Thoracic aorta (tissue), 2 donors: Measurements from ENCODE around the gene HMOX2. TPM values are rescaled to one million over a fixed set of nuclear protein-coding genes. Genes with fewer than 3 reads are reported as not detected.

Experiments used
- ATAC-seq: fragments of 150-250 bp; one replicate; pipeline ENCODE4 v1.8.0; 2017; ENCODE audit warnings: low read depth; ENCODE audit not compliant: insufficient number of reproducible peaks, low FRiP score
- DNase-seq: peaks from one replicate; pipeline ENCODE4 v3.0.0-alpha.2; 2020; ENCODE audit warnings: low spot score
- H3K27ac ChIP-seq, 2 donors: fragments of 200-600 bp; sonication (generic); 1 replicate in 1 of 2; 2 replicates in 1 of 2; pipeline ENCODE4 v1.5.1; 2016; ENCODE audit warnings: mild to moderate bottlenecking in 2 of 2, moderate library complexity in 2 of 2
- H3K27me3 ChIP-seq: fragments of 200-600 bp; sonication (generic); replicated peaks from 2 replicates; pipeline ENCODE4 v1.6.0; 2016; ENCODE audit warnings: mild to moderate bottlenecking; ENCODE audit not compliant: insufficient read depth
- H3K36me3 ChIP-seq: fragments of 200-600 bp; sonication (generic); one replicate; pipeline ENCODE4 v1.5.1; 2016
- H3K4me1 ChIP-seq, 2 donors: fragments of 200-600 bp; sonication (generic); 1 replicate in 1 of 2; 2 replicates in 1 of 2; pipeline versions ENCODE4 v1.5.1 to v1.6.0; 2016; ENCODE audit warnings: low read depth in 2 of 2, mild to moderate bottlenecking in 1 of 2; ENCODE audit not compliant: control insufficient read depth in 1 of 2
- H3K4me3 ChIP-seq: fragments of 200-600 bp; sonication (generic); 2 replicates; pipeline ENCODE4 v1.5.1; 2016; ENCODE audit warnings: mild to moderate bottlenecking
- H3K9me3 ChIP-seq: fragments of 200-600 bp; sonication (generic); 2 replicates; pipeline ENCODE4 v1.5.1; 2016
- CTCF ChIP-seq: fragments of 200-600 bp; sonication (generic); IDR thresholded peaks from one replicate; pipeline ENCODE4 v1.5.1; 2019; ENCODE audit warnings: antibody characterized with exemption
- total RNA-seq, 2 donors: library from RNA; depleted of rRNA; stranded (reverse); fragments of >200 nt; gene quantifications; one replicate each; pipeline versions ENCODE4 v1.1.0 to v1.2.3, GENCODE V29; 2016

HMOX2 gene
- total RNA-seq, 2 donors from 2014 or later: 35.3 to 43.5 TPM

GRCh38 chr16:4525069-4525468, 48.9 kb downstream of the HMOX2 start:
- ATAC-seq: no peak
- no peaks in the 10 kb centered on the region for H3K9me3 ChIP-seq
- no peak for DNase-seq
- H3K27ac ChIP-seq: no peak overlapping the region
- no peaks in the 10 kb centered on the region for H3K36me3 ChIP-seq
- H3K27me3 ChIP-seq: no peaks in the 10 kb centered on the region
- no peak overlapping the region for H3K4me3 ChIP-seq
- no peak for TF ChIP-seq CTCF
- peaks cover 12 to 28% of the 10 kb centered on the region in 2 donors for H3K4me1 ChIP-seq

- ATAC-seq: no peak
- no peaks in the 10 kb centered on the region for H3K36me3 ChIP-seq
- peaks cover 12 to 34% of the 10 kb centered on the region in 2 donors for H3K4me1 ChIP-seq
- H3K27ac ChIP-seq: no peak overlapping the region
- no peaks in the 10 kb centered on the region for H3K27me3 ChIP-seq
- H3K4me3 ChIP-seq: no peak overlapping the region
- DNase-seq: no peak
- H3K9me3 ChIP-seq: no peaks in the 10 kb centered on the region
- no peak for TF ChIP-seq CTCF
Observed at GRCh38 chr16:4525634-4526277, 49.6 kb downstream of the HMOX2 start.

GRCh38 chr16:4529085-4530060, 53.2 kb downstream of the HMOX2 start:
- peaks cover 7 to 25% of the 10 kb centered on the region in 2 donors for H3K4me1 ChIP-seq
- peak overlapping the region; percentile 7 to 63 for H3K27ac ChIP-seq
- DNase-seq (no peak), ATAC-seq (peak; percentile 58)
- no peaks in the 10 kb centered on the region for H3K27me3 ChIP-seq
- H3K36me3 ChIP-seq: no peaks in the 10 kb centered on the region
- peak overlapping the region; percentile 8 for H3K4me3 ChIP-seq
- no peaks in the 10 kb centered on the region for H3K9me3 ChIP-seq
- no peak for TF ChIP-seq CTCF

GRCh38 chr16:4531811-4532210, 55.6 kb downstream of the HMOX2 start:
- no peaks in the 10 kb centered on the region for H3K36me3 ChIP-seq
- peak overlapping the region in 1 of 2 donors; percentile 47 for H3K27ac ChIP-seq
- DNase-seq (no peak), ATAC-seq (no peak)
- H3K4me3 ChIP-seq: no peak overlapping the region
- H3K4me1 ChIP-seq: peaks cover 17 to 50% of the 10 kb centered on the region in 2 donors
- no peaks in the 10 kb centered on the region for H3K27me3 ChIP-seq
- TF ChIP-seq CTCF: no peak
- H3K9me3 ChIP-seq: no peaks in the 10 kb centered on the region

GRCh38 chr16:4532238-4532637, 56.0 kb downstream of the HMOX2 start:
- Histone ChIP-seq H3K27ac (no peak overlapping the region), H3K4me1 (peaks cover 20 to 54% of the 10 kb centered on the region in 2 donors), H3K4me3 (no peak overlapping the region), H3K27me3 (no peaks in the 10 kb centered on the region), H3K9me3 (no peaks in the 10 kb centered on the region), H3K36me3 (no peaks in the 10 kb centered on the region)
- TF ChIP-seq CTCF: no peak
- no peak for DNase-seq
- ATAC-seq: no peak
